ENCODE measurements around the gene ATG3.
A peak's percentile ranks its signal among the peaks of the same experiment; 100 is the strongest.

The ATG3 gene

DNA sequence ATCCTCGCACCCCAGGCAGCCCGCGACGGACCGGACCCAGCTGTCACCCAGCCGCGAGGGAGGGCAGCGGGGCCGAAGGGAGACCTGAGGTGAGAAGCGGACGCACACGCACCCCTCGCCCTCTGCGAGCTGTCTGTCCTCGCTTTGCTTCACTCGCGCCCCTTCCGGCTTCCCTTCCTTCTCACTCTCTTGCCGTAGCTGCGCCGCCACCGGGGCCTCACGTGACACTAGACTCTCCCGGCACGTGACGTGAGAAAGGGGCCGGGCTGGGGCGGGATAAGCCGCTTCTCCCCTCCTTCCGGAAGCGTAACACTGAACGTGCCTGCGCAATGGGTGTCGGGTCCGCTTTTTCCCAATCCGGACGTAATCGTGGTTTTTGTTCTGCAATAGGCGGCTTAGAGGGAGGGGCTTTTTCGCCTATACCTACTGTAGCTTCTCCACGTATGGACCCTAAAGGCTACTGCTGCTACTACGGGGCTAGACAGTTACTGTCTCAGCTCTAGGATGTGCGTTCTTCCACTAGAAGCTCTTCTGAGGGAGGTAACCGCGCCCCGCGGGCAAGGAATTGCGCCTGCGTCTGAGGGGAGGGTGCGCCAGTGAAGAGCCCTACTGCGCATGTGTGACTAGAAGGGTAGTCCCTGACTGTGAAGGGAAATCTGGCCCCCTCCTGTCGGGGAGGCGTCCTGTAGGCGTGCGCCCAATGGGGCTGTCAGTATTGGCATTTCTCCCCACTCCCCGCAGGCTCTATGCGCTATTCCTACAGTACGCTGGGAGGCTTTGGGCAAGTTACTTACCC is at the start of gene ATG3, which contains the start of gene SLC35A5:
ATG3 (minus strand) TSS at position 229 of the 796 bp plus-strand sequence. CDS start 434 bp downstream, outside the sequence.
SLC35A5 (plus strand) TSS at position 312 of the 796 bp plus-strand sequence. CDS start 1,359 bp downstream, outside the sequence.
- Histone ChIP-seq H3K4me3 (ENCODE audit: low read depth, low read length, poor library complexity, severe bottlenecking) (peak within 1 kb of the TSS; percentile 99), H3K4me2 (ENCODE audit: low read length) (peak within 1 kb of the TSS; percentile 73), H3K27me3 (ENCODE audit: insufficient read depth, low read length) (no peaks in the 10 kb centered on the region), H3K9me3 (ENCODE audit: low read length) (no peaks in the 10 kb centered on the region), H3K27ac (ENCODE audit: low read depth, low read length, poor library complexity, severe bottlenecking) (peak within 1 kb of the TSS; percentile 83), H3K79me2 (ENCODE audit: insufficient read depth, low read length) (peaks cover 38% of the 10 kb centered on the region), H3K9ac (ENCODE audit: low read length) (peak within 1 kb of the TSS; percentile 79), H4K20me1 (ENCODE audit: insufficient read depth, low read length) (no peaks in the 10 kb centered on the region), H3F3A (ENCODE audit: insufficient read depth, low read length) (no peaks in the 10 kb centered on the region), H3K36me3 (ENCODE audit: insufficient read depth, low read length) (peaks cover 16% of the 10 kb centered on the region), H2AFZ (ENCODE audit: low read length) (0 out of 2 replicates have a peak within 1 kb of the TSS, but pooled peaks have one; percentile 75), H3K4me1 (ENCODE audit: insufficient read depth, low read length, severe bottlenecking) (peaks cover 32% of the 10 kb centered on the region), H3K9me2 (ENCODE audit: low read depth, low read length) (no peaks in the 10 kb centered on the region)
- TF ChIP-seq CTCF (IDR thresholded peaks at IDR 0.05; ENCODE audit: low read length) (no peak), EZH2 (IDR thresholded peaks at IDR 0.05; ENCODE audit: borderline replicate concordance, low read length) (no peak)

DNA sequence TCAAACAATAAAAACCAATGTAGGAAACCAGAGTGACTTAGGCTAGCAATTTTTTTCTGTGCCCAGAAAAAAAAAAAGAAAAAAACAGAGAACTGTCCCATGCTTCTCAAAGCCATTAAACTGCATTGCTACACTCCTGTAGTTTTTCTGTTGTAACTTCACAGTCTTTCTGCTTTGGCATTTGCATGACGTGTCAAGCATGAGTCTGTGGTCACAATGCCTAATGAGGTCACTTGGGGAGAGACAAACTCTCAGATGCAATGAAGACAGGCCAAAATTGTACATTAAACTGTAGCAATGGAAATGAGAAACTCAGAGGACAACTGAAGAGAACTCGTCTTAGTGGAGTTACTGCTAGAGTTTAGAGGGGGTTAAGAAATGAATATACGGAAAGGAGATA is 48.4 kb upstream of the ATG3 start:
- Histone ChIP-seq H3K4me1 (ENCODE audit: insufficient read depth, low read length, severe bottlenecking) (no peaks in the 10 kb centered on the region), H3K9me2 (ENCODE audit: low read depth, low read length) (no peaks in the 10 kb centered on the region), H3K36me3 (ENCODE audit: insufficient read depth, low read length) (no peaks in the 10 kb centered on the region), H3F3A (ENCODE audit: insufficient read depth, low read length) (no peaks in the 10 kb centered on the region), H3K79me2 (ENCODE audit: insufficient read depth, low read length) (no peaks in the 10 kb centered on the region), H3K27ac (ENCODE audit: low read depth, low read length, poor library complexity, severe bottlenecking) (no peak overlapping the region), H3K4me3 (ENCODE audit: low read depth, low read length, poor library complexity, severe bottlenecking) (no peak overlapping the region), H3K9me3 (ENCODE audit: low read length) (no peaks in the 10 kb centered on the region), H4K20me1 (ENCODE audit: insufficient read depth, low read length) (no peaks in the 10 kb centered on the region), H3K27me3 (ENCODE audit: insufficient read depth, low read length) (no peaks in the 10 kb centered on the region), H2AFZ (ENCODE audit: low read length) (no peak overlapping the region), H3K9ac (ENCODE audit: low read length) (no peak overlapping the region), H3K4me2 (ENCODE audit: low read length) (no peak overlapping the region)
- TF ChIP-seq EZH2 (IDR thresholded peaks at IDR 0.05; ENCODE audit: borderline replicate concordance, low read length) (no peak), CTCF (IDR thresholded peaks at IDR 0.05; ENCODE audit: low read length) (no peak)

DNA sequence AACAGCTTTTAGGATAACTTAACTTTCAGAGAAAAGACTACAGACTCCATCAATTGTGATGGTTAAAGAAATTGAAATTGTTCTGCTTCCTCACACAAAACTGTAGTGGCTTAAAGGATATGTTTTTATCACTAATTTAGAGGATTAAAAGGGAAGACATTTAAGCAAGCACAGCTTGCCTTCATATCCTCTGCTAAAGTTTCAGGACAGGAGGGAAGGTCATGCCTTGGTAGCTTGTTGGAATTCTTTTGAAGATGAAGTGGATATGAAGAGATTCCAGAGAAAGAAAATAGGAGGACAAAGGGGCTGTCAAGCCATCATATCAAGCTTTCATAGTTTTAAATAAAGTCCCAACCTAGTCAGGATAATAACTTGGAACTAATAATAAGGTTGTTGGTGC is 46.1 kb upstream of the ATG3 start:
- H3K79me2 ChIP-seq (ENCODE audit: insufficient read depth, low read length) = no peaks in the 10 kb centered on the region
- H3K4me2 ChIP-seq (ENCODE audit: low read length) = no peak overlapping the region
- H3K27me3 ChIP-seq (ENCODE audit: insufficient read depth, low read length) = no peaks in the 10 kb centered on the region
- no peak overlapping the region for H2AFZ ChIP-seq (ENCODE audit: low read length)
- no peaks in the 10 kb centered on the region for H3K4me1 ChIP-seq (ENCODE audit: insufficient read depth, low read length, severe bottlenecking)
- H3K36me3 ChIP-seq (ENCODE audit: insufficient read depth, low read length) = no peaks in the 10 kb centered on the region
- H3K9me3 ChIP-seq (ENCODE audit: low read length) = no peaks in the 10 kb centered on the region
- TF ChIP-seq EZH2 (IDR thresholded peaks at IDR 0.05; ENCODE audit: borderline replicate concordance, low read length) = no peak
- no peak for TF ChIP-seq CTCF (IDR thresholded peaks at IDR 0.05; ENCODE audit: low read length)
- no peak overlapping the region for H3K4me3 ChIP-seq (ENCODE audit: low read depth, low read length, poor library complexity, severe bottlenecking)
- no peak overlapping the region for H3K27ac ChIP-seq (ENCODE audit: low read depth, low read length, poor library complexity, severe bottlenecking)
- no peaks in the 10 kb centered on the region for H3F3A ChIP-seq (ENCODE audit: insufficient read depth, low read length)
- no peaks in the 10 kb centered on the region for H4K20me1 ChIP-seq (ENCODE audit: insufficient read depth, low read length)
- H3K9me2 ChIP-seq (ENCODE audit: low read depth, low read length) = no peaks in the 10 kb centered on the region
- H3K9ac ChIP-seq (ENCODE audit: low read length) = no peak overlapping the region

Data from OCI-LY1 (cell line).